GDM1 (cell line): Measurements from ENCODE around the gene TYSND1.
"Not testable (repeated sequence)": the region's sequence is repeated elsewhere in the genome, so short reads cannot be mapped to it uniquely, and the experiment has no call there.

Source experiments
- DNase-seq: peaks from one replicate; lab custom pipeline; 2025; lab: John Stamatoyannopoulos, UW

TYSND1 gene

GRCh38 chr10:70164163-70164562, 17.7 kb upstream of the TYSND1 start:
- DNase-seq: peak; percentile 4

- DNase-seq: no peak
Measured at GRCh38 chr10:70163448-70163847, 16.9 kb upstream of the TYSND1 start.

GRCh38 chr10:70162892-70163201, 16.3 kb upstream of the TYSND1 start:
- no peak for DNase-seq

GRCh38 chr10:70162151-70162891, 15.8 kb upstream of the TYSND1 start:
- no peak for DNase-seq

- DNase-seq: no peak
Measured at GRCh38 chr10:70160798-70161197, 14.3 kb upstream of the TYSND1 start.

GRCh38 chr10:70159366-70159765, 12.9 kb upstream of the TYSND1 start:
- DNase-seq: not testable (repeated sequence)

- no peak for DNase-seq
Measured at GRCh38 chr10:70158113-70158512, 11.6 kb upstream of the TYSND1 start.

GRCh38 chr10:70155255-70155838, 8.8 kb upstream of the TYSND1 start:
- no peak for DNase-seq

GRCh38 chr10:70148516-70148915, 2.0 kb upstream of the TYSND1 start:
- no peak for DNase-seq

- DNase-seq: no peak
Measured at GRCh38 chr10:70147259-70147625, 742 bp upstream of the TYSND1 start.

- DNase-seq: peak; percentile 62
Measured at GRCh38 chr10:70145666-70146488, 623 bp downstream of the TYSND1 start.

- no peak for DNase-seq
Measured at GRCh38 chr10:70145166-70145665, 1.3 kb downstream of the TYSND1 start.

GRCh38 chr10:70144372-70145110, 2.0 kb downstream of the TYSND1 start:
- DNase-seq: no peak

- no peak for DNase-seq
Measured at GRCh38 chr10:70142555-70142954, 3.9 kb downstream of the TYSND1 start.

GRCh38 chr10:70140297-70140696, 6.2 kb downstream of the TYSND1 start:
- DNase-seq: no peak

- DNase-seq: no peak
Measured at GRCh38 chr10:70139997-70140250, 6.6 kb downstream of the TYSND1 start.

- DNase-seq: no peak
Measured at GRCh38 chr10:70139151-70139996, 7.1 kb downstream of the TYSND1 start.

- no peak for DNase-seq
Measured at GRCh38 chr10:70137927-70138883, 8.3 kb downstream of the TYSND1 start.

- DNase-seq: no peak
Measured at GRCh38 chr10:70137135-70137534, 9.4 kb downstream of the TYSND1 start.

- DNase-seq: no peak
Measured at GRCh38 chr10:70135684-70136083, 10.8 kb downstream of the TYSND1 start.

- no peak for DNase-seq
Measured at GRCh38 chr10:70135046-70135445, 11.5 kb downstream of the TYSND1 start.
